CD14-positive monocyte (primary cell): ENCODE measurements around the gene HSPA2. TPM values are rescaled to one million over a fixed set of nuclear protein-coding genes. Genes with fewer than 3 reads are reported as not detected.

Experiments
- DNase-seq, 3 donors: peaks; one replicate each; pipeline ENCODE4 v3.0.0-alpha.2; 2011 to 2022
- H2AFZ ChIP-seq: 2 replicates; pipeline ENCODE4 v1.6.0; 2012; ENCODE audit warnings: mild to moderate bottlenecking, low read depth, low read length, inconsistent platforms; ENCODE audit not compliant: insufficient read depth, poor library complexity, severe bottlenecking
- H3K27ac ChIP-seq, 2 donors: 1 replicate in 1 of 2; 2 replicates in 1 of 2; pipeline ENCODE4 v1.5.1; 2012 to 2013; ENCODE audit warnings: low read length in 2 of 2, control low read depth in 1 of 2, inconsistent platforms in 1 of 2, low read depth in 1 of 2, mild to moderate bottlenecking in 1 of 2
- H3K27me3 ChIP-seq, 2 donors: one replicate each; pipeline versions ENCODE4 v1.6.0 to v1.6.1; 2011 to 2013; ENCODE audit warnings: low read length in 2 of 2; ENCODE audit not compliant: control insufficient read depth in 2 of 2, insufficient read depth in 2 of 2
- H3K36me3 ChIP-seq, 2 donors: replicated peaks in 1 of 2; 1 replicate in 1 of 2; 2 replicates in 1 of 2; pipeline versions ENCODE4 v1.5.1 to v1.6.1; 2012 to 2013; ENCODE audit warnings: low read length in 2 of 2, control low read depth in 1 of 2, inconsistent platforms in 1 of 2, mild to moderate bottlenecking in 1 of 2; ENCODE audit not compliant: insufficient read depth in 2 of 2, control insufficient read depth in 1 of 2
- H3K4me1 ChIP-seq, 2 donors: 1 replicate in 1 of 2; 2 replicates in 1 of 2; pipeline versions ENCODE4 v1.5.1 to v1.6.1; 2012 to 2013; ENCODE audit warnings: low read length in 2 of 2, control low read depth in 1 of 2, inconsistent platforms in 1 of 2, mild to moderate bottlenecking in 1 of 2, moderate library complexity in 1 of 2; ENCODE audit not compliant: insufficient read depth in 2 of 2, control insufficient read depth in 1 of 2
- H3K4me2 ChIP-seq: replicated peaks from 2 replicates; pipeline ENCODE3; 2012; ENCODE audit warnings: low read length, moderate library complexity, mild to moderate bottlenecking; ENCODE audit not compliant: poor library complexity, severe bottlenecking; ENCODE audit errors: extremely low read depth
- H3K4me3 ChIP-seq, 3 experiments: fragments of 200-600 bp in 1 of 3; sonication (generic) in 1 of 3; replicated peaks in 1 of 3; 1 replicate in 2 of 3; 2 replicates in 1 of 3; pipeline ENCODE4 v1.5.1; 2011 to 2013; ENCODE audit warnings: low read length in 3 of 3, mild to moderate bottlenecking in 3 of 3, control low read depth in 2 of 3, low read depth in 2 of 3, inconsistent platforms in 1 of 3, moderate library complexity in 1 of 3
- H3K79me2 ChIP-seq: 2 replicates; pipeline ENCODE4 v1.6.0; 2012; ENCODE audit warnings: mild to moderate bottlenecking, control low read depth, inconsistent platforms, low read length, moderate library complexity; ENCODE audit not compliant: insufficient read depth
- H3K9ac ChIP-seq: 2 replicates; pipeline ENCODE4 v1.6.0; 2017; ENCODE audit warnings: low read length, mild to moderate bottlenecking; ENCODE audit not compliant: insufficient read depth, poor library complexity, severe bottlenecking
- H3K9me3 ChIP-seq, 2 donors: replicated peaks in 1 of 2; 1 replicate in 1 of 2; 2 replicates in 1 of 2; pipeline versions ENCODE4 v1.5.1 to v1.6.1; 2012 to 2013; ENCODE audit warnings: low read length in 2 of 2, control low read depth in 1 of 2; ENCODE audit not compliant: control insufficient read depth in 1 of 2, insufficient read depth in 1 of 2
- H4K20me1 ChIP-seq: 2 replicates; pipeline ENCODE4 v1.6.0; 2012; ENCODE audit warnings: mild to moderate bottlenecking, low read length, control low read depth, moderate library complexity; ENCODE audit not compliant: insufficient read depth
- H3K27ac Mint-ChIP-seq, 7 donors: one replicate each; pipeline ENCODE4 v1.8.0; 2020; ENCODE audit warnings: mild to moderate bottlenecking in 7 of 7, mixed read lengths in 7 of 7, moderate library complexity in 6 of 7, inconsistent platforms in 2 of 7
- H3K27me3 Mint-ChIP-seq, 3 donors: one replicate each; pipeline ENCODE4 v1.8.0; 2021 to 2022; ENCODE audit warnings: low read depth in 3 of 3, mild to moderate bottlenecking in 3 of 3, mixed read lengths in 3 of 3, moderate library complexity in 3 of 3, inconsistent platforms in 1 of 3
- H3K36me3 Mint-ChIP-seq, 2 donors: one replicate each; pipeline ENCODE4 v1.8.0; 2020; ENCODE audit warnings: mixed read lengths in 2 of 2, inconsistent platforms in 1 of 2, mild to moderate bottlenecking in 1 of 2
- H3K4me1 Mint-ChIP-seq: one replicate; pipeline ENCODE4 v1.8.0; 2020; ENCODE audit warnings: mild to moderate bottlenecking, mixed read lengths
- H3K4me3 Mint-ChIP-seq, 2 donors: one replicate each; pipeline ENCODE4 v1.8.0; 2020; ENCODE audit warnings: mild to moderate bottlenecking in 2 of 2, mixed read lengths in 2 of 2, moderate library complexity in 1 of 2
- H3K9me3 Mint-ChIP-seq, 7 donors: one replicate each; pipeline ENCODE4 v1.8.0; 2020 to 2022; ENCODE audit warnings: mixed read lengths in 7 of 7, mild to moderate bottlenecking in 6 of 7, moderate library complexity in 6 of 7, inconsistent platforms in 2 of 7
- WGBS: methylation state at CpG from one replicate; pipeline ENCODE4 v1.1.5; 2013; ENCODE audit warnings: missing lambda C conversion rate; ENCODE audit not compliant: insufficient coverage; 5-methylcytosine and 5-hydroxymethylcytosine counted together
- intact Hi-C, 2 donors: fragments of 100-400 bp; cut with micrococcal nuclease; formaldehyde crosslinking; loops; one replicate each; pipeline versions ENCODE4 v1.15.0 to v1.15.1; 2023
- polyA plus RNA-seq, 3 donors: library from polyadenylated mRNA; depleted of rRNA in 1 of 3; unstranded in 2 of 3; stranded (reverse) in 1 of 3; fragments of 300-500 nt in 2 of 3; fragments of >200 nt in 1 of 3; fragmentation: Illumina TruSeq in 2 of 3; gene quantifications; 1 replicate in 2 of 3; 2 replicates in 1 of 3; pipeline ENCODE4 v1.2.3, GENCODE V29; 2012 to 2021
- TF ChIP-seq, protein P1 (sequence below): fragments of 200-600 bp; IDR thresholded peaks from one replicate; pipeline ENCODE4 v1.8.0; 2022; ENCODE audit warnings: antibody characterized with exemption, mild to moderate bottlenecking

Gene HSPA2
- polyA plus RNA-seq, 3 donors, result 0.17 to 0.41 TPM; not detected in 1

DNA sequence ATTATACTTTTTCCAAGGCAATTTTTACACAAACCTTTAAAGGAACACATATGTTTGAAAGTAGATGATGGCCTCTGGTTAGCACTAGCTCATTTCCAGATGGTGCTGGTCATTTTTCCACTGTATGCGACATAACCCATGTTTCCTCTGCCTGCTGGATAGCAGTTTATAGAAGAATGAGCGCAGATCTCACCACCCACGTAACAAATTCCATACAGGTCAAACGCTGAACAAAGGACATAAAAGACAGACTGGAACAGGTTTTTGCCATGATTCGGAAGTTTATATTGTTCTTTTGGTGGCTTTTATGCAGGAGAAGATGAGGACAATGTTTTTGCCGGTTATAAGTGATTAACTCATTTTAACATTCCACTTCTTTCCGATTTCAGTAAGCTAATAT is 39.9 kb downstream of the HSPA2 start:
- peaks cover 0 to 2% (median 0%) of the 10 kb centered on the region in 7 donors for H3K9me3 Mint-ChIP-seq

DNA sequence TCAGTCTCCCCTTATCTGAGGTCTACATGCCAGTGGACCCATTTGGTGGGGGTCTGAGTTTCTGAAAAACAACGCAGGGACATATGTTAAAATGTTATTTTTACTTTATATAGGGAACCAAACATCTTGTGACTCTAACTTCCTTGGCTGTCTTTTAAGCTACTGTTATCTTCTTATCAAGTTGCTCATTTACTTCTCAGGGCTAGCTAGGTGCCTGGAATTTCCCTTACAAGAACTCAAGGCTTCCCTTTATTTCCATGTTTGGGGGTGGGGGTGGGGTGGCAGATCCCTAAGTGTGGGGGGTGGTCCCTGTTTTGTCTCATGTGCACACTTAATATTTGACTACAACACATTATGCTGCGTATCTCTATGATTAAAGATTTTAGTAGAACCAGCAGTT is 40.8 kb downstream of the HSPA2 start:
- Histone ChIP-seq H3K27ac (no peak overlapping the region), H3K4me2 (no peak overlapping the region), H3K4me3 (no peak overlapping the region), H3K27me3 (no peaks in the 10 kb centered on the region), H3K79me2 (no peaks in the 10 kb centered on the region), H3K9me3 (no peaks in the 10 kb centered on the region), H3K36me3 (no peaks in the 10 kb centered on the region), H4K20me1 (no peaks in the 10 kb centered on the region), H2AFZ (no peak overlapping the region), H3K4me1 (no peaks in the 10 kb centered on the region), H3K9ac (no peak overlapping the region)
- no CpG with 5 or more reads among the region's 2 CpGs for WGBS
- H3K4me3 Mint-ChIP-seq, result no peak overlapping the region
- intact Hi-C loops, result no loop called here
- no peaks in the 10 kb centered on the region for H3K4me1 Mint-ChIP-seq
- no peak for DNase-seq
- TF ChIP-seq, protein P1, sequence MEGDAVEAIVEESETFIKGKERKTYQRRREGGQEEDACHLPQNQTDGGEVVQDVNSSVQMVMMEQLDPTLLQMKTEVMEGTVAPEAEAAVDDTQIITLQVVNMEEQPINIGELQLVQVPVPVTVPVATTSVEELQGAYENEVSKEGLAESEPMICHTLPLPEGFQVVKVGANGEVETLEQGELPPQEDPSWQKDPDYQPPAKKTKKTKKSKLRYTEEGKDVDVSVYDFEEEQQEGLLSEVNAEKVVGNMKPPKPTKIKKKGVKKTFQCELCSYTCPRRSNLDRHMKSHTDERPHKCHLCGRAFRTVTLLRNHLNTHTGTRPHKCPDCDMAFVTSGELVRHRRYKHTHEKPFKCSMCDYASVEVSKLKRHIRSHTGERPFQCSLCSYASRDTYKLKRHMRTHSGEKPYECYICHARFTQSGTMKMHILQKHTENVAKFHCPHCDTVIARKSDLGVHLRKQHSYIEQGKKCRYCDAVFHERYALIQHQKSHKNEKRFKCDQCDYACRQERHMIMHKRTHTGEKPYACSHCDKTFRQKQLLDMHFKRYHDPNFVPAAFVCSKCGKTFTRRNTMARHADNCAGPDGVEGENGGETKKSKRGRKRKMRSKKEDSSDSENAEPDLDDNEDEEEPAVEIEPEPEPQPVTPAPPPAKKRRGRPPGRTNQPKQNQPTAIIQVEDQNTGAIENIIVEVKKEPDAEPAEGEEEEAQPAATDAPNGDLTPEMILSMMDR, result no peak
- H3K36me3 Mint-ChIP-seq, result no peaks in the 10 kb centered on the region
- H3K27ac Mint-ChIP-seq, result no peak overlapping the region
- peaks cover 0 to 2% (median 0%) of the 10 kb centered on the region in 7 donors for H3K9me3 Mint-ChIP-seq
- no peaks in the 10 kb centered on the region for H3K27me3 Mint-ChIP-seq

More for the DNA sequence above, 39.9 kb downstream of the HSPA2 start:
- intact Hi-C loops, result no loop called here
- H2AFZ ChIP-seq, result no peak overlapping the region
- H3K4me3 ChIP-seq, result no peak overlapping the region
- no peaks in the 10 kb centered on the region for H3K36me3 ChIP-seq
- no peak overlapping the region for H3K27ac Mint-ChIP-seq
- no peaks in the 10 kb centered on the region for H3K9me3 ChIP-seq
- H3K27ac ChIP-seq, result no peak overlapping the region
- no CpG with 5 or more reads among the region's 7 CpGs for WGBS
- no peaks in the 10 kb centered on the region for H4K20me1 ChIP-seq
- no peaks in the 10 kb centered on the region for H3K4me1 Mint-ChIP-seq
- H3K4me3 Mint-ChIP-seq, result no peak overlapping the region
- H3K27me3 ChIP-seq, result no peaks in the 10 kb centered on the region
- no peaks in the 10 kb centered on the region for H3K36me3 Mint-ChIP-seq
- TF ChIP-seq, protein P1, result no peak
- H3K9ac ChIP-seq, result no peak overlapping the region
- H3K4me1 ChIP-seq, result no peaks in the 10 kb centered on the region
- no peaks in the 10 kb centered on the region for H3K79me2 ChIP-seq
- DNase-seq, result no peak
- H3K4me2 ChIP-seq, result no peak overlapping the region
- H3K27me3 Mint-ChIP-seq, result no peaks in the 10 kb centered on the region
